ENCODE measurements around the gene SHANK1. TPM values are rescaled to one million over a fixed set of nuclear protein-coding genes. Genes with fewer than 3 reads are reported as not detected.
"Not testable (repeated sequence)": the region's sequence is repeated elsewhere in the genome, so short reads cannot be mapped to it uniquely, and the experiment has no call there.

The SHANK1 gene
- total RNA-seq, 4 donors from 2014 or later = 0.21 to 3.3 (median 0.30) TPM; not detected in 1

DNA sequence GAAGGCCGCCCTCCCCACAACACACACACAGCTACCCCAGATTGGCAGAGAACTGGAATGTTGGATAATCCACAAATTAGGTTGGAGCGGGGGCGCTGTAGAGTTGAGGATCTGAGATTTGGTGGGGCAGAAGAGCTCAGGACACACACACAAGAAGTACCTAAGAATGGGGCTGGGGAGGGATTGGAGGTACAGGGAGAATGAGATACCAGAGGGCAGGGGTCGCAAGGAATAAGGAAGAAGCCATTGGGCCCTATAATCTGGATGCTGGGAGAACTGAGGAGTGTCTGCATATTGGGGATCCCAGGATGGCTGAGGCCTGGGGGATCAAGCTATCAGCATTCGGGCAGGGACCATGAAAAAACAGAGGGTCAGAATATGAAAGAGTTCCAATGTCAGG, 91.5 kb downstream of the SHANK1 start:
- no peaks in the 10 kb centered on the region for H3K36me3 ChIP-seq
- H3K27ac ChIP-seq = no peak overlapping the region
- H3K27me3 ChIP-seq = no peaks in the 10 kb centered on the region
- H3K4me3 ChIP-seq = no peak overlapping the region
- WGBS, 2 donors = 83 to 84% methylated on average over 5 of the region's 5 CpGs
- no peak for DNase-seq (ENCODE audit: low spot score in 2 of 2)
- TF ChIP-seq POLR2A (IDR thresholded peaks at IDR 0.05) (no peak), EP300 (IDR thresholded peaks at IDR 0.05) (no peak)
- TF ChIP-seq, protein P1, sequence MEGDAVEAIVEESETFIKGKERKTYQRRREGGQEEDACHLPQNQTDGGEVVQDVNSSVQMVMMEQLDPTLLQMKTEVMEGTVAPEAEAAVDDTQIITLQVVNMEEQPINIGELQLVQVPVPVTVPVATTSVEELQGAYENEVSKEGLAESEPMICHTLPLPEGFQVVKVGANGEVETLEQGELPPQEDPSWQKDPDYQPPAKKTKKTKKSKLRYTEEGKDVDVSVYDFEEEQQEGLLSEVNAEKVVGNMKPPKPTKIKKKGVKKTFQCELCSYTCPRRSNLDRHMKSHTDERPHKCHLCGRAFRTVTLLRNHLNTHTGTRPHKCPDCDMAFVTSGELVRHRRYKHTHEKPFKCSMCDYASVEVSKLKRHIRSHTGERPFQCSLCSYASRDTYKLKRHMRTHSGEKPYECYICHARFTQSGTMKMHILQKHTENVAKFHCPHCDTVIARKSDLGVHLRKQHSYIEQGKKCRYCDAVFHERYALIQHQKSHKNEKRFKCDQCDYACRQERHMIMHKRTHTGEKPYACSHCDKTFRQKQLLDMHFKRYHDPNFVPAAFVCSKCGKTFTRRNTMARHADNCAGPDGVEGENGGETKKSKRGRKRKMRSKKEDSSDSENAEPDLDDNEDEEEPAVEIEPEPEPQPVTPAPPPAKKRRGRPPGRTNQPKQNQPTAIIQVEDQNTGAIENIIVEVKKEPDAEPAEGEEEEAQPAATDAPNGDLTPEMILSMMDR (IDR thresholded peaks at IDR 0.05) = no peak
- H3K4me1 ChIP-seq = no peaks in the 10 kb centered on the region
- peaks cover 0 to 19% (median under 1%) of the 10 kb centered on the region in 4 donors for H3K9me3 ChIP-seq

DNA sequence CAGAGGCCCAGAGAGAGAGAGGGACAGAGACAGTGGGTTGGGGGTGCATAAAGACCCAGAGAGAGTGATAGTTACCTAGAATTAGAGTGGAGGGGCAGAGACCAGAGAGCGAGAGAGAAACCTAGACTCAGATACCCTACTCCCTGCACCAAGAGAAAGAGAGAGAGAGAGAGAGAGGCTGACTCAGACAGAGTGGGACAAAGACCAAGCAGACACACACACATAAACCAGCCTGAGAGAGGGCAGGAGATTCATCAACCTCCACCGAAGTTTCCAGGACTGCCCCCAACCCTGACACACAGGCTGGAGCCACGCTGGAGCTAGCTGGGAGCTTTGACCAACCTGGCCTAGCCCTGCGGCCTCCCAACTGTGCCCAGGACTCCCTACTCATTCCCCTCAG, 92.8 kb downstream of the SHANK1 start:
- WGBS, 2 donors = 59 to 66% methylated on average over 4 of the region's 4 CpGs
- H3K4me3 ChIP-seq = no peak overlapping the region
- H3K27me3 ChIP-seq = no peaks in the 10 kb centered on the region
- H3K4me1 ChIP-seq = no peaks in the 10 kb centered on the region
- no peak for DNase-seq (ENCODE audit: low spot score in 2 of 2)
- TF ChIP-seq, protein P1 (IDR thresholded peaks at IDR 0.05) = no peak
- TF ChIP-seq POLR2A (IDR thresholded peaks at IDR 0.05) = no peak
- no peak for TF ChIP-seq EP300 (IDR thresholded peaks at IDR 0.05)
- H3K27ac ChIP-seq = no peak overlapping the region
- H3K9me3 ChIP-seq = peaks cover 0 to 6% (median 0%) of the 10 kb centered on the region in 4 donors
- no peaks in the 10 kb centered on the region for H3K36me3 ChIP-seq

DNA sequence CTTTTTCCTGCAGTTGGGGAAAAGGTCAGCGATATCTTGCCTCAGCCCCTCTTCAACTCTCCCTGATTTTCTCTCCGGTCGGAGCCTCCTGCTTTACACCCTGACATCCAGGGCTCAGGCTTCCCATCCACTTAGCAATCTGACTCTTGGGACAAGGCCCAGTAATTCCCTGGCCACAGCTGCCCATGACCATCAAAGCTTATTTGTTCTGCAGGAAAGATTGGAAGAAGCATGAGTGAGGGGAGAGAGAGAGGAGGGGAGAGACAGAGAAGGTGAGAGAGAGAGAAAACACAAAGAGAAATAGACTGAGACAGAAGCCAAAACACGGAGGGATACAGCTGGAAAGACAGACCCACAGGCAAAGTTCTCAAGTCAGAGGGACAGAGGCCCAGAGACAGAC, 93.6 kb downstream of the SHANK1 start:
- Histone ChIP-seq H3K4me3 (no peak overlapping the region), H3K27me3 (no peaks in the 10 kb centered on the region), H3K36me3 (no peaks in the 10 kb centered on the region), H3K9me3 (no peaks in the 10 kb centered on the region), H3K27ac (no peak overlapping the region), H3K4me1 (no peaks in the 10 kb centered on the region)
- TF ChIP-seq, protein P1 (IDR thresholded peaks at IDR 0.05) = no peak
- TF ChIP-seq EP300 (IDR thresholded peaks at IDR 0.05) (no peak), POLR2A (IDR thresholded peaks at IDR 0.05) (no peak)
- no peak for DNase-seq (ENCODE audit: low spot score in 2 of 2)
- WGBS, 2 donors = 53 to 65% methylated on average over 4 of the region's 4 CpGs

DNA sequence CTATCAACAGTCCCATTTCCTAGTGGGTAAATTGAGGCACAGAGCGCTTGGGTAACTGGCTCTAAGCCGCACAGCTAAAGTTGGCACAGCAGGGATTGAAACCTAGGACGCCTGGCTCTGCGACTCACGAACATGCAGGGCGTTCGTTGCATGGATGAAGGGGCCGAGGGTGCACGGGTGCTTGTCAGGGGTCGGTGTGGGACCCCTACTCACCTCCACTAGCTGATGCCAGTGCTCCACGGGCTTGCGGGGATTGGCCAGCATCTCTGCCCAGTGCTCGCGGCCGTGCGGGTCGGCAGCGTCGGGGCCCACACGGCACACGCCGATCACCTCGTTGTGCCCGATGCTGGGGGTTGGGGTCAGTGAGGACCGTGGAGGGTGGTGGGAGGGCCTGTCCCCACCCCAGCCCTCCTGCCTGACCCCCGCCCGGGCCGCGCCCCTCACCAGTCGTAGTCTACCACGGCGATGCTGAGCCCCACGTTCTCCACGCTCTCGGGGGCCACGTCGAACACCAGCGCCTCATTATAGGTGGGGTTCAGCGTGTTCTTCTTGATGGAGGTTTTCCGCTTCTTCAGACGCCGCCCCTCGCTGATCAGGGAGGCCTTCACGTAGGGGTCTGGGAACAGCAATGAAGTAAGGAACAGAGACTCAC, 94.5 kb downstream of the SHANK1 start:
- no peak for DNase-seq (ENCODE audit: low spot score in 2 of 2)
- no peak overlapping the region for H3K27ac ChIP-seq
- H3K4me1 ChIP-seq = no peaks in the 10 kb centered on the region
- no peaks in the 10 kb centered on the region for H3K36me3 ChIP-seq
- TF ChIP-seq POLR2A (IDR thresholded peaks at IDR 0.05) (no peak), EP300 (IDR thresholded peaks at IDR 0.05) (no peak)
- TF ChIP-seq, protein P1 (IDR thresholded peaks at IDR 0.05) = no peak
- no peaks in the 10 kb centered on the region for H3K27me3 ChIP-seq
- no peak overlapping the region for H3K4me3 ChIP-seq
- WGBS, 2 donors = 92% methylated on average over 27 to 44 of the region's 44 CpGs
- no peaks in the 10 kb centered on the region for H3K9me3 ChIP-seq

DNA sequence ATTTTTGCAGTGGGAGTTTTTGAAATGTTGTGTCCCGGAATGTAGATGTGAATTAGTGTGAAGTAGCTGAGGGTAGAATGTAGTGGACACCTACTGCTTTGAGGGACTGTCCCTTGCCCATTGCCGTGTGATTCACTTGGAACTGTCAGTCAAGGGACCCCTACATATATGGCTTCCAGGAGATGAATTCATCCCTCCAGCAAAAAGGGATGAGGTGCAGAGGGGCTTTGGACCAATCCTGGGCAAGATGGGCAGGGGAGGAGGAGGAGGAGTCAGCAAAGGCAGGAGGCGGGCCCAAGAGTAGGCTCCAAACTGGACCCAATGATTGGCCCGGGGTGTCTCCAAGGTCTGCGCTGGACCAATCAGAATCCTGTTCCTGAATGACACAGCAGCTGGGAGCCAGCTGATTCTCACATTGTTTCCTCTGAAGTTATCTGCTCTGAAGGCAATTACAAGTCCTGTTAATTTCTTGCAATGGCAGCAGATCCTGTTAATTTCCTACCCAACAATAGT, 99.2 kb downstream of the SHANK1 start:
- H3K4me3 ChIP-seq; H3K36me3 ChIP-seq; H3K27me3 ChIP-seq; H3K4me1 ChIP-seq; H3K9me3 ChIP-seq; H3K27ac ChIP-seq; DNase-seq (ENCODE audit: low spot score in 2 of 2): not testable (repeated sequence)
- 81 to 100% methylated on average over 1 to 5 of the region's 5 CpGs for WGBS, 2 donors

DNA sequence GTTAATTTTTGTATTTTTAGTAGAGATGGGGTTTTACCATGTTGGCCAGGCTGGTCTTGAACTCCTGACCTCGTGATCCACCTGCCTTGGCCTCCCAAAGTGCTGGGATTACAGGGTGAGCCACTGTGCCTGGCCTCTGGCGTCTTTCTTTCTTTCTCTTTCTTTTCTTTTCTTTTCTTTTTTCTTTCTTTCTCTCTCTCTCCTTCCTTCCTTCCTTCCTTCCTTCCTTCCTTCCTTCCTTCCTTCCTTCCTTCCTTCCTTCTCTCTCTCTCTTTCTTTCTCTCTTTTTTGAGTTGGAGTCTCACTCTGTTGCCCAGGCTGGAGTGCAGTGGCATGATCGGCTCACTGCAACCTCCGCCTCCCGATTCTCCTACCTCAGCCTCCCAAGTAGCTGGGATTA, 100.4 kb downstream of the SHANK1 start:
- H3K9me3 ChIP-seq; H3K27me3 ChIP-seq; DNase-seq (ENCODE audit: low spot score in 2 of 2); H3K4me3 ChIP-seq; H3K4me1 ChIP-seq; H3K36me3 ChIP-seq; H3K27ac ChIP-seq: not testable (repeated sequence)
- WGBS, 2 donors = 80 to 83% methylated on average over 5 of the region's 5 CpGs

DNA sequence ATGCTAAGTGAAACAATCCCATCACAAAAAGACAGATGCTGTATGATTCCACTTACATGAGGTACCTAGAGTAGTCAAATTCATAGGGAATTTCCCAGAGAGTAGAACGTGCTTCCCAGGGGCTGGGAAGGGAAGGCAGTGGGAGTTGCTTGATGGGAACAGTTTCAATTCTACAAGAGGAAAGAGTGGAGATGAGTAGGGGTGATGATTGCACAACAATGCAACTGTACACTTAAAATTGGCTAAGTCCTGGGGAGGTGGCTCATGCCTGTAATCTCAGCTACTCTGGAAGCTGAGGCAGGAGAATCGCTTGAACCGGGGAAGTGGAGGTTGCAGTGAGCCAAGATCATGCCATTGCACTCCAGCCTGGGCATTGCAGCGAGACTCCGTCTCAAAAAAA, 101.2 kb downstream of the SHANK1 start:
- WGBS, 2 donors = 77 to 91% methylated on average over 4 of the region's 5 CpGs

DNA sequence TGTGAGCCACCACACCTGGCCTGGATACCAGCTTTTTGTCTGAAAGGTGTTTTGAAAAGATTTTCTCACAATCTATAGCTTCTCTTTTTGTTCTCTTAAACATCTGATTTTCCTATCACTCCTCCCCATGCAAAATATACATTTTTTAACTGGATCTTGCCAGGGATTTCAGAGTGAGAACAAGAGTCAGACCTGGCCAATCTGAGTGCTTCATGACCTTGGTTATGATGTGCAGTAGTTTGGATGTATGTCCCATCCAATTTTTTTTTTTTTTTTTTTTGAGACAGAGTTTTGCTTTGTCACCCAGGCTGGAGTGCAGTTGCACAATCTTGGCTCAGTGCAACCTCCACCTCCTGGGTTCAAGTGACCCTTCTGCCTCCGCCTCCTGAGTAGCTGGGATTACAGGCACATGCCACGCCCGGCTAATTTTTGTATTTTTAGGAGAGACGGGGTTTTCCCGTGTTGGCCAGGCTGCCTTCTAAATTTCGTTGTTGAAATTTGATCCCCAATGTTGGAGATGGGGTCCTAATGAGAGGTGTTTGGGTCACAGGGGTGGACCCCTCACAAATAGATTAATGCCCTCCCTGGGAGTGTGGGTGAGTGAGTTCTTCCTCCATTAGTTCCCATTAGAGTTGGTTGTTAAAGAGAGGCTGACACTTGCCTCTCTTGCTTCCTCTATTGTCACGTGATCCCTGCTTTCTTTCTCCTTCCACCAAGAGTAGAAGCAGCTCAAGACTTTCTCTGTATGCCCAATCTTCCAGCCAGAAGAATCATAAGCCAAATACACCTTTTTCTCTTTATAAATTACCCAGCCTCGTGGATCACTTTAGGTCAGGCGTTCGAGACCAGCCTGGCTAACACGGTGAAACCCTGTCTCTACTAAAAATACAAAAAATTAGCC, 106.8 kb downstream of the SHANK1 start:
- H3K27me3 ChIP-seq, H3K4me1 ChIP-seq: not testable (repeated sequence)
- 83 to 94% methylated on average over 5 to 11 of the region's 11 CpGs for WGBS, 2 donors

More for the DNA sequence above, 101.2 kb downstream of the SHANK1 start:
- DNase-seq (ENCODE audit: low spot score in 2 of 2); H3K36me3 ChIP-seq; H3K27ac ChIP-seq; H3K27me3 ChIP-seq; H3K4me1 ChIP-seq; H3K4me3 ChIP-seq; H3K9me3 ChIP-seq: not testable (repeated sequence)

More for the DNA sequence above, 106.8 kb downstream of the SHANK1 start:
- not testable (repeated sequence) for H3K36me3 ChIP-seq; DNase-seq (ENCODE audit: low spot score in 2 of 2); H3K27ac ChIP-seq; H3K4me3 ChIP-seq
- peaks cover 0 to 15% (median 0%) of the 10 kb centered on the region in 4 donors for H3K9me3 ChIP-seq
